ENCODE data around the gene NDUFAF8.

- TF ChIP-seq, protein P1, sequence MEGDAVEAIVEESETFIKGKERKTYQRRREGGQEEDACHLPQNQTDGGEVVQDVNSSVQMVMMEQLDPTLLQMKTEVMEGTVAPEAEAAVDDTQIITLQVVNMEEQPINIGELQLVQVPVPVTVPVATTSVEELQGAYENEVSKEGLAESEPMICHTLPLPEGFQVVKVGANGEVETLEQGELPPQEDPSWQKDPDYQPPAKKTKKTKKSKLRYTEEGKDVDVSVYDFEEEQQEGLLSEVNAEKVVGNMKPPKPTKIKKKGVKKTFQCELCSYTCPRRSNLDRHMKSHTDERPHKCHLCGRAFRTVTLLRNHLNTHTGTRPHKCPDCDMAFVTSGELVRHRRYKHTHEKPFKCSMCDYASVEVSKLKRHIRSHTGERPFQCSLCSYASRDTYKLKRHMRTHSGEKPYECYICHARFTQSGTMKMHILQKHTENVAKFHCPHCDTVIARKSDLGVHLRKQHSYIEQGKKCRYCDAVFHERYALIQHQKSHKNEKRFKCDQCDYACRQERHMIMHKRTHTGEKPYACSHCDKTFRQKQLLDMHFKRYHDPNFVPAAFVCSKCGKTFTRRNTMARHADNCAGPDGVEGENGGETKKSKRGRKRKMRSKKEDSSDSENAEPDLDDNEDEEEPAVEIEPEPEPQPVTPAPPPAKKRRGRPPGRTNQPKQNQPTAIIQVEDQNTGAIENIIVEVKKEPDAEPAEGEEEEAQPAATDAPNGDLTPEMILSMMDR (conservative IDR thresholded peaks at IDR 0.05; ENCODE audit: low read depth, low read length), result no peak
- no peak for TF ChIP-seq EZH2 (IDR thresholded peaks at IDR 0.05; ENCODE audit: borderline replicate concordance, low read depth, low read length, poor library complexity, severe bottlenecking)
Measured at GRCh38 chr17:81221371-81221841, 17.7 kb upstream of the NDUFAF8 start.
